ENCODE results near the gene PIGL.
"Not testable (repeated sequence)": the region's sequence is repeated elsewhere in the genome, so short reads cannot be mapped to it uniquely, and the experiment has no call there.

Gene PIGL

GRCh38 chr17:16217002-16217635, at the start of gene PIGL:
TSS of gene PIGL (plus strand) at chr17:16217210. CDS start at chr17:16217227, 17 bp downstream.
- peak; percentile 87 for DNase-seq (ENCODE audit: low read depth)

- no peak for DNase-seq (ENCODE audit: low read depth)
These were observed 45.4 kb upstream of the PIGL start for GRCh38 chr17:16171613-16172012.

GRCh38 chr17:16178836-16179235, 38.2 kb upstream of the PIGL start:
- no peak for DNase-seq (ENCODE audit: low read depth)

- no peak for DNase-seq (ENCODE audit: low read depth)
These were observed 35.4 kb upstream of the PIGL start for GRCh38 chr17:16181581-16181980.

GRCh38 chr17:16187642-16188041, 29.4 kb upstream of the PIGL start:
- DNase-seq (ENCODE audit: low read depth), result no peak

- no peak for DNase-seq (ENCODE audit: low read depth)
These were observed 27.1 kb upstream of the PIGL start for GRCh38 chr17:16189791-16190348.

- DNase-seq (ENCODE audit: low read depth), result no peak
These were observed 26.2 kb upstream of the PIGL start for GRCh38 chr17:16190703-16191360.

- DNase-seq (ENCODE audit: low read depth), result no peak
These were observed 25.4 kb upstream of the PIGL start for GRCh38 chr17:16191604-16192003.

GRCh38 chr17:16194307-16194835, 22.6 kb upstream of the PIGL start:
- not testable (repeated sequence) for DNase-seq (ENCODE audit: low read depth)

GRCh38 chr17:16197276-16197675, 19.7 kb upstream of the PIGL start:
- no peak for DNase-seq (ENCODE audit: low read depth)

GRCh38 chr17:16199093-16199492, 17.9 kb upstream of the PIGL start:
- no peak for DNase-seq (ENCODE audit: low read depth)

GRCh38 chr17:16201693-16202131, 15.3 kb upstream of the PIGL start:
- not testable (repeated sequence) for DNase-seq (ENCODE audit: low read depth)

GRCh38 chr17:16202554-16203500, 14.2 kb upstream of the PIGL start:
- DNase-seq (ENCODE audit: low read depth), result not testable (repeated sequence)

- not testable (repeated sequence) for DNase-seq (ENCODE audit: low read depth)
These were observed 12.2 kb upstream of the PIGL start for GRCh38 chr17:16204763-16205162.

- no peak for DNase-seq (ENCODE audit: low read depth)
These were observed 5.4 kb upstream of the PIGL start for GRCh38 chr17:16211590-16211989.

- no peak for DNase-seq (ENCODE audit: low read depth)
These were observed 4.2 kb upstream of the PIGL start for GRCh38 chr17:16212793-16213192.

- no peak for DNase-seq (ENCODE audit: low read depth)
These were observed 2.6 kb upstream of the PIGL start for GRCh38 chr17:16214190-16215001.

- DNase-seq (ENCODE audit: low read depth), result no peak
These were observed 2.1 kb upstream of the PIGL start for GRCh38 chr17:16215002-16215272.

GRCh38 chr17:16215273-16215964, 1.6 kb upstream of the PIGL start, which contains the start of gene NCOR1:
TSS of gene NCOR1 (minus strand) at chr17:16215534. CDS start at chr17:16194569, 20,965 bp downstream.
- DNase-seq (ENCODE audit: low read depth), result peak; percentile 82

- no peak for DNase-seq (ENCODE audit: low read depth)
These were observed 1.1 kb upstream of the PIGL start for GRCh38 chr17:16215965-16216316.

Data from stimulated activated CD4-positive, alpha-beta T cell treated with anti-CD3 and anti-CD28 coated beads, Interleukin-2, amount 100 ng/mL, for 4 hours (primary cell).